SKM-1 treated with dmso at 0.1 percent for 144 hours (cell line): ENCODE measurements around the gene KLHDC10.
"Not testable (repeated sequence)": the region's sequence is repeated elsewhere in the genome, so short reads cannot be mapped to it uniquely, and the experiment has no call there.

Source experiments
- DNase-seq: peaks from one replicate; lab custom pipeline; 2025; ENCODE audit not compliant: unreplicated experiment; lab: John Stamatoyannopoulos, UW

KLHDC10 gene

GRCh38 chr7:130079846-130080394 lies 9.6 kb downstream of the KLHDC10 start:
- no peak for DNase-seq

GRCh38 chr7:130083497-130083896 lies 13.2 kb downstream of the KLHDC10 start:
- not testable (repeated sequence) for DNase-seq

GRCh38 chr7:130084037-130084875 lies 13.9 kb downstream of the KLHDC10 start:
- DNase-seq, result peak; percentile 3

GRCh38 chr7:130085235-130085634 lies 14.9 kb downstream of the KLHDC10 start:
- not testable (repeated sequence) for DNase-seq

- no peak for DNase-seq
Observed at GRCh38 chr7:130086938-130087337, 16.6 kb downstream of the KLHDC10 start.

- DNase-seq, result no peak
Observed at GRCh38 chr7:130087364-130087763, 17.0 kb downstream of the KLHDC10 start.

GRCh38 chr7:130090745-130091532 lies 20.6 kb downstream of the KLHDC10 start:
- DNase-seq, result no peak

- peak; percentile 3 for DNase-seq
Observed at GRCh38 chr7:130091999-130092398, 21.7 kb downstream of the KLHDC10 start.

GRCh38 chr7:130092598-130092997 lies 22.3 kb downstream of the KLHDC10 start:
- DNase-seq, result no peak

GRCh38 chr7:130095812-130096211 lies 25.5 kb downstream of the KLHDC10 start:
- DNase-seq, result no peak

GRCh38 chr7:130096243-130096827 lies 26.0 kb downstream of the KLHDC10 start:
- DNase-seq, result no peak

GRCh38 chr7:130099331-130099730 lies 29.0 kb downstream of the KLHDC10 start:
- no peak for DNase-seq

GRCh38 chr7:130102588-130102987 lies 32.3 kb downstream of the KLHDC10 start:
- DNase-seq, result no peak

- DNase-seq, result no peak
Observed at GRCh38 chr7:130107949-130108674, 37.8 kb downstream of the KLHDC10 start.

- DNase-seq, result no peak
Observed at GRCh38 chr7:130108809-130109208, 38.5 kb downstream of the KLHDC10 start.

- no peak for DNase-seq
Observed at GRCh38 chr7:130112093-130112492, 41.8 kb downstream of the KLHDC10 start.

- no peak for DNase-seq
Observed at GRCh38 chr7:130112662-130113425, 42.5 kb downstream of the KLHDC10 start.

GRCh38 chr7:130113426-130113805 lies 43.1 kb downstream of the KLHDC10 start:
- not testable (repeated sequence) for DNase-seq

GRCh38 chr7:130113887-130114286 lies 43.6 kb downstream of the KLHDC10 start:
- no peak for DNase-seq

- DNase-seq, result no peak
Observed at GRCh38 chr7:130114374-130114773, 44.0 kb downstream of the KLHDC10 start.
